GM18951 (cell line): ENCODE data around the gene ZKSCAN1.

Experiments used
- POLR2A ChIP-seq: IDR thresholded peaks from 4 replicates; pipeline ENCODE4 v1.6.1; 2011; ENCODE audit warnings: mild to moderate bottlenecking; ENCODE audit not compliant: insufficient read length, insufficient read depth; ENCODE audit errors: extremely low read depth
- in situ Hi-C: fragments of 300-500 bp; cut with MboI; formaldehyde crosslinking; loops from one replicate; pipeline ENCODE4 v1.12.0; 2022; ENCODE audit warnings: low sequenced_read_pairs, mixed read lengths, inconsistent platforms; ENCODE audit not compliant: unreplicated experiment

Gene ZKSCAN1

DNA sequence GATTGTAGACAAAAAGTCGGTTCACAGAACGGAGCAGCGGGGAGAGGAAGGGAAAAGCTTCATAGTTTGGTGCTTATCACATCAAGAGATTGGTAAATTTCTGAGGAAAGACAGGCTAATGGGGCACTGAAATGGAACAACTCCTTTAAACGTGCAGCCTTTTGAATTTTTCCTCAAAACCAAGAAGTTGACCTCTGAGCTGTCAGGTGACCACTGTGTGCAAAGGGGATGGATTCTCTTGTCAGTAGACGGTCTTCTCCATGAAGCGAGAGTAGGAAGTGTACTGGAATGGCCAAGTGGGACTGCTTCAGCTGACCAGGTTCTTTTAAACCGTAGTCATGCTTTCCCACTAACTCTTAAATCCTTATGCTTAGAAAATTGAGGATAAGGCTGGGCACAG lies 22.9 kb downstream of the ZKSCAN1 start:
- in situ Hi-C loops, result no loop called here
- TF ChIP-seq POLR2A, result no peak

DNA sequence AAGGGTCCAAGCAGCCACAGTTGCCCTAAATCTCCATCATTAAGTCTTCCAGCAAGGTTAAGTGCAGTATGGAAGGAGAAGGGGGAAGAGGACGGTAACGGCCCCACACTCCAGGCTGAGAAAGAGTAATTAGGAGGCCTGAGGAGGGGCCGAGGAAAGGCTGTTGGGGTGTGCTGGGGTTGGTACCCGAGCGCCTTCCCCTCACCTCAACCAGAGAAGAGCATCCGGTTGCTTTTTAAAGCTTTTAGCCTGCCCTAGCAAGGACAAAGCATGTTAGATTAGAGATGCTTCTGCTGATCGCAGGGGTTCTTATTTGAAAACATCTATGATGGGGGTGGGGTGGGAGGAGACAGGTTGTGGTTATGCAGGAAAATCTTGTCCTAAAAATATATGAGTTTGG lies 25.2 kb downstream of the ZKSCAN1 start:
- TF ChIP-seq POLR2A, result no peak
- in situ Hi-C loops, result no loop called here

DNA sequence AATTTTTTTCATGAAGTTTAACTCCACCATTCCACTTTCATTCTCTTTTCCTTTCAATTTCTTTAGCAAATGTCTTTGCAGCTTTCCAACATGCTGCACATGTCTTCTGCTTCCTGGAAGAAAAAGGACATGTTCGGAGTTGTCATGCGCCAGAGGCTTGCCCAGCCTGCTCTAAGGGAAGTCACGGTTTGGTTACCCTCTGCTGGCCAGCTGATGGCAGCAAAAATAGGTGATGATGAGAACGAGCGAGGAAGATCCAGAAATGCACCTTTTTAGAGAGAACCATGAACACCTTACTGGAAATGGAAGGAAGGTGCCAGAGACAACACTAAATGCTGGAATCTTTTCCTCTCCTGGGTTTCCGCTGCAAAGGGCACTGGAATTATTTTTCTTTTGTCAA lies 29.3 kb downstream of the ZKSCAN1 start:
- in situ Hi-C loops, result no loop called here
- no peak for TF ChIP-seq POLR2A

DNA sequence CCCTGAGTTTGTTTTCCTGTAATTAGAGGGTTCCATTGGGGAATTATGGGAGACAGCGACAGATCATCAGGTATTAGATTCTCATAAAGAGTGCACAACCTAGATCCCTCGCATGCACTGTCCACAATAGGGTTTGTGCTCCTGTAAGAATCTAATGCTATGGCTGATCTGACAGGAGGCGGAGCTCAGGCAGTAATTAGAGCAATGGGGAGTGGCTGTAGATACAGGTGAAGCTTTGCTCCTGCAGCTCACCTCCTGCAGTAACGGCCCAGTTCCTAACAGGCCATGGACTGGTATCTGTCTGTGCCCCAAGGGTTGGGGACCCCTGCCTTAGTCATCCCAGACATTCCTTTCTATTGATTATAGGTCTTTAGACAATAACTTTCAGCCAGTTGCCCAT lies 33.3 kb downstream of the ZKSCAN1 start:
- TF ChIP-seq POLR2A, result no peak
- in situ Hi-C loops, result no loop called here

DNA sequence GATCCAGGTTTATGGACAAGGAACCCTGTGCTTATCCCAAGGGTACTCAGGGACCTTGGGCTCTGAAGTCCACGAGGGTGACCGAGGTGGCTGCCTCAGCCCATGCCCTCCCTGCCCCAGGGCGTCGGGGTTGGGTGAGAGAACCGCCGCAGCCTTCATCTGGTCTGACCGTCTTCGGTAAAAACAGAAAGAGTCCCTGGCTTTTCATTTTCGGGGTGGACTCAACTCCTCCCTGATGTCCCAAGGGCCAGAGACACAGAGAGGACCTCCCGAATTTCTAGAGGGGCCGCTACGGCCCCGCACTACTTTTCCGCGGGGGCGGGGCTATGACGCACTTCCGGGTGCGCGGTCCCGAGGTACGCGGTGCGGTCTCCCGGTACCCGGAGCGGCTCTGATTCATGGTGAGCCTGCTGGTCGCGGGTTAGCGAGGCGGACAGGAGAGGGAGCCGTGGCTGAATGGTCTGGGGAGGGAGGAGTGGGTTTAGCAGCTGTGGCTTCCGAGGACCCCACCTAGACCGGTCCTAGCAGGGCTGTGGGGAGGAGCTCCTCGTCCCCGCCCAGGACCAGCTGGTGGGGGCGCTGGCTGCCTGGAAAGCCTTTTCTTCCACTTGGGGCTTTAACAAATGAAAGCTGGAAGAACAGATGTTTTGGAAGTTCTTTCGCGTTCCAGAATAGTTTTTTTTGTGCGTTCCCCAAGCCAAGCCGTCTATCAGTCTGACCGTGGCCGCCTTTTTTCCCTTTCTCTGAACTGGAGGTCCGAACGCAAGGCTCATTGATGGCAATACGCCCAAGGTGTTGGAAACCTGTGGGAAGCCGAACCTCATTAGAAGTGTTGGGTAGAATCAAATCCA lies 34.3 kb downstream of the ZKSCAN1 start, which contains the start of gene ZSCAN21:
Gene ZSCAN21, plus strand, starts transcription at position 334 of the 851 bp plus-strand sequence. CDS start 7,233 bp downstream, outside the sequence.
- peak; percentile 87 for TF ChIP-seq POLR2A
- in situ Hi-C loops, result no loop called here

DNA sequence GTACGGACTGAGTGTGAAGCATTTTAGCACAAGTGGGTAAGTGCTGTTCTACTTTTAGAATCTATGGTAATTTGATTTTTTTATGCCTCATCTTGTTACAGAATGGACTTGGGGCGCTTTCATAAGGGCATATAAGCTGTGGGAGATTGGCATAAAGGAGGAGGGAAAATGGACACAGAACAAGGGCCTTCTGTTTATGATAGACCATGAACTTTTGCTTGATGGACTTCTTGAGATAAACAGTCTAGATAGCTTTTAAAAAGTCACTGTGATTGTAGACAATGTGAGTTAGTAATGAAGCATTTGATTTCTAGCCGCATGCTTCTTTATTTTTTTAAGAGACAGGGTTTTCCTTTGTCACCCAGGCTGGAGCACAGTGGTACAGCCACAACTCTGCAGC lies 36.2 kb downstream of the ZKSCAN1 start:
- no peak for TF ChIP-seq POLR2A
- in situ Hi-C loops, result no loop called here

DNA sequence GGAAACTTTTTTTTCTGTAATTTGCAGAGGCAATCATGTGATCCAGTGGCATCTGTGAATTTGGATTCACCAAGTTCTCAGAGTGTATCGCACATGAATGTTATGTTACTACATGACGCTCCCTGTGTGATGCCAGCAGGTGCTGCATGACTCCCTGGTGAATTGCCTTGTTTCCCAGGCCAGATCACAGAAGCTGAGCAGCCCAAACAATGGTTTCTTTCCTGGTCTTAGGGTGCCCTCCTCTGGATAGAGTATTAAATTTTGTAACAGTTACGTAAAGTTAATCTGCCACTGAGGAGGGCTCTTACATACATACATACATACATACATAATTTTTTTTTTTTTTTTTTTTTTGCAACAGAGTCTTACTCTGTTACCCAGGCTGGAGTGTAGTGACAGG lies 37.8 kb downstream of the ZKSCAN1 start:
- TF ChIP-seq POLR2A, result no peak
- in situ Hi-C loops, result no loop called here

DNA sequence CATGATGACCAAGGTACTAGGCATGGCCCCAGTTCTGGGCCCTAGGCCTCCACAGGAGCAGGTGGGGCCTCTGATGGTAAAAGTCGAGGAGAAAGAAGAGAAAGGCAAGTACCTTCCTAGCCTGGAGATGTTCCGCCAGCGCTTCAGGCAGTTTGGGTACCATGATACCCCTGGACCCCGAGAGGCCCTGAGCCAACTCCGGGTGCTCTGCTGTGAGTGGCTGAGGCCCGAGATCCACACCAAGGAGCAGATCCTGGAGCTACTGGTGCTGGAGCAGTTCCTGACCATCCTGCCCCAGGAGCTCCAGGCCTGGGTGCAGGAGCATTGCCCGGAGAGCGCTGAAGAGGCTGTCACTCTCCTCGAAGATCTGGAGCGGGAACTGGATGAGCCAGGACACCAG lies 41.6 kb downstream of the ZKSCAN1 start:
- no peak for TF ChIP-seq POLR2A
- in situ Hi-C loops, result no loop called here

DNA sequence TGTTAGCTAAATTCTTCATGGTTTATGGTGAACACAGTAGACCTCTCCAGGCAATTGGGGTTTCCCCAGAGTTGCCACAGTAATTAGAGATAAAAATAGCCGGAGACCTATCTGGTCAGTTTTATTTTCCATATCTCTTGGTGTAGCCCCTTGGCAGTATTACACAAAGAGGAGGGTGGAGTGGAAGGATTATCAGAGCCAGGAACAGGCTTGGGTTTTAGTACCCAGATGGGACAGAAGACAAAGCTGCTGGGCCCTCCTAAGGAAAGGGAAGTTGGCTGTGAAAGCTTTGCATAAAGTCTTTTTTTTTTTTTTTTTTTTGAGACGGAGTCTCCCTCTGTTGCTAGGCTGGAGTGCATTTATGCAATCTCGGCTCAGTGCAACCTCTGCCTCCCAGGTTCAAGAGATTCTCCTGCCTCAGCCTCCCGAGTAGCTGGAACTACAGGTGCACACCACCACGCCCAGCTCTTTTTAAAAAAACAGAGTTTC lies 43.9 kb downstream of the ZKSCAN1 start:
- no peak for TF ChIP-seq POLR2A
- in situ Hi-C loops, result no loop called here

DNA sequence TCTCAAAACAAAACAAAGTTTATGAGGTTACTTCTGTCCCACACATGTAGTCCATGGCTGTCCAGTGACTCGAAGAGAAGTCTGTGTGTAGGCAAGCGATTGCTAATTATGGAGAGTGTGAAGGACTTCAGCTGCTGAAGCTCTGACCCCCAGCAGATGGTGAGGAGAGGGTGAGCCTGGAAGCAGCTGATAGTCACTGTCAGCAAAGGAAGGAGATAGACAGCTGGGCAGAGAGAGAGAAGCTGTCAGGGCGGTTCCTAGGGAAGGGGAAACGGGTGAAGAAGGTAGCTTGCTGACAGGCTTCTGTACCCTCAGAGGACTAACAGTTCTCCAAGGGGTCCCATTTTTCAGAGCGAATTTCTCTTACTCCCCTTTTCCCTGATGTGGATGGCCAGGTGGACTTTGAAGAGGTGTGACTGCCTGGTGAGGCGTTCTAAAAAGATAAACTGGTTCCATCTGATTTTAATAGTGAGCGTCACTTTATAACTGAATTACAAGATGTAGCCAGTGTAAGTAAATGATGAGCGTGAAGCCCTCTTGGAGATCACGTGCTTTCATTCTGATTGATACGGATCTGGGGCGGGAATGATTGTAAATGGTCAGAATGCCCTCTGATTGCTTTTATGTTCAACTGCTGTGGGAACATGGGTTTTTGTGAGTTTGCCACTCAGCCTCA lies 46.3 kb downstream of the ZKSCAN1 start:
- TF ChIP-seq POLR2A, result no peak
- in situ Hi-C loops, result no loop called here

DNA sequence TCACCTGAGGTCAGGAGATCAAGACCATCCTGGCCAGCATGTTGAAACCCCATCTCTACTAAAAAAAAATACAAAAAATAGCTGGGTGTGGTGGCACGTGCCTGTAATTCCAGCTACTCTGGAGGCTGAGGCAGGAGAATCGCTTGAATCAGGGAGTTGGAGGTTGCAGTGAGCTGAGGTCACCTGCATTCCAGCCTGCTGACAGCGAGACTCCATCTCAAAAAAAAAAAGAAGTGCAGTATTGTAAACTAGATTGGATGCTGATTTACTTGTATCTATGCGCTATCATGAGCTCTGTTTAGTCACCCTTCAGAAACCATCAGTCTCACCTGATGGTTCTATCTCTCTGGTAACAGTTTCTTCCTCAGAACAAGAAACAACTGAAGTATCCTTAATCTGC lies 48.0 kb downstream of the ZKSCAN1 start:
- in situ Hi-C loops, result no loop called here
- TF ChIP-seq POLR2A, result no peak

DNA sequence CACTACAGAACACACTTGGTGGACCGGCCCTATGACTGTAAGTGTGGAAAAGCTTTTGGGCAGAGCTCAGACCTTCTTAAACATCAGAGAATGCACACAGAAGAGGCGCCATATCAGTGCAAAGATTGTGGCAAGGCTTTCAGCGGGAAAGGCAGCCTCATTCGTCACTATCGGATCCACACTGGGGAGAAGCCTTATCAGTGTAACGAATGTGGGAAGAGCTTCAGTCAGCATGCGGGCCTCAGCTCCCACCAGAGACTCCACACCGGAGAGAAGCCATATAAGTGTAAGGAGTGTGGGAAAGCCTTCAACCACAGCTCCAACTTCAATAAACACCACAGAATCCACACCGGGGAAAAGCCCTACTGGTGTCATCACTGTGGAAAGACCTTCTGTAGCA lies 48.8 kb downstream of the ZKSCAN1 start:
- TF ChIP-seq POLR2A, result no peak
- in situ Hi-C loops, result no loop called here

DNA sequence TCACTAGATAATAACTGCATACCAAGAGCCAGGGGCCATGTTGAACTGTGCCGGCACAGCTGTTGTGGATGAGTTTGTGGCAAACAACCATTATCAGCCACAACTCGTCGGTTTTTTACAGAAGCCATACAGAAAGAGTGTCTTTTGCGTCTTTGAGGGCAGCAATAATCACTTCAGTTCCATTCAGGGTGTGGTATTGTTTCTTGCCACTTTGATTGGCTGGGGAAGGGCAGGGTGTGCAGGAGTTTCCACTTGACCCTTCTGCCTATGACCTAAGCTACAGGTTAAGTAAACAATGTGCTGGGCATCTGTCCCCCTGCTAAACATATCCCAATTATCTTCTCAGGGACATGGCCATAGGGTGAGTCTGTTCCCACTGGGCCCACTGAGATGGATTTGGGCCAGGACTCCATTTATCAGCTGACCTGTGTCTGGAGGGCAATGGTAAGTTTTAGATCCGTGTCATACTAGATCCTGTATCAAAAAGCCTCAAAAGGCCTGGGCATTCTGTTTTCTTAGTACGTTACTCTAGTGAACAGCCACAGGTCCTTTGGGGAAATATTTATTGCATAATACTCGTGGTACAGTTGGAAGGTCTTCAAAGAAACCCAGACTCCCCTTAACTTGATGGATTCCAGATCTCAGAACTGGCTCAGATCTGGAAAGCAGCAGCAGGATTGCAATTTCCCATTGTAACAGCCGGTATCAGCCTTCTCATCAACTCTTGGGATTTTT lies 50.2 kb downstream of the ZKSCAN1 start:
- in situ Hi-C loops, result no loop called here
- no peak for TF ChIP-seq POLR2A
